ENCODE results near the gene PTPRM.

PTPRM gene

DNA sequence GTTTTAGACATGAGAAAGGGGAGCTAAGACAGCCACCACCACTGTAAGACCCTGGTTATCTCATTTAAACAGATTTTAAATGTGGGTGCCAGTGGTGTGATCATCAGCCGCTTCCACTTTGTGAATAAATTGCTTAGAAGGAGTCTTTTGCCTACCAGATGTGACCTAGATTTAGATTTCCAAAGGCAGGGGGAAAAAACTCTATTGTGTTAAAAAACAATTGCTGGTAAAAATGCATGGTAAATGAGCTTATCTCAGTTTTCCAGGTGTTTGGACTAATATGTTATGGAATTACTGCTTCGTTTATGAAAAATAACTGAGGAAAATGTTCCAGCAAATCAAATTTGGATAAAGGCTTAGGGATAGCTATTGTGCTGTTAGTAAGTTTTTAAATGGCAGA is 575.8 kb downstream of the PTPRM start:
- Histone ChIP-seq H3K27me3 (ENCODE audit: control insufficient read depth, insufficient read depth, low read length) (no peaks in the 10 kb centered on the region), H3K4me2 (ENCODE audit: low read length) (no peak overlapping the region), H3K4me3 (ENCODE audit: low read length) (no peak overlapping the region), H3K9ac (ENCODE audit: low read depth, low read length) (no peak overlapping the region), H3K4me1 (ENCODE audit: control insufficient read depth, insufficient read depth, low read length) (peaks cover 43% of the 10 kb centered on the region), H3K36me3 (ENCODE audit: insufficient read depth, low read length) (no peaks in the 10 kb centered on the region), H3K9me3 (replicated peaks; ENCODE audit: low read length) (no peaks in the 10 kb centered on the region)

DNA sequence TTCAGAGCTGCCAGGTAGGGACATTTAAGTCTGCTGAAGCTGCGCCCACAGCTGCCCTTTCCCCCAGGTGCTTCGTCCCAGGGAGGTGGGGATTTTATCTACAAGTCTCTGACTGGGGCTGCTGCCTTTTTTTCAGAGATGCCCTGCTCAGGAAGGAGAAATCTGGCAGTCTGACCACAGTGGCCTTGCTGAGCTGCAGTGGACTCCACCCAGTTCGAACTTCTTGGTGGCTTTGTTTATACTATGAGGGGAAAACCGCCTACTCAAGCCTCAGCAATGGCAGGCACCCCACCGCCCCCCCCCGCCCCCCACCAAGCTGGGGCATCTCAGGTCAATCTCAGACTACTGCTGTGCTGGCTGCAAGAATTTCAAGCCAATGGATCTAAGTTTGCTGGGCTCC is 584.1 kb downstream of the PTPRM start:
- no peaks in the 10 kb centered on the region for H3K27me3 ChIP-seq (ENCODE audit: control insufficient read depth, insufficient read depth, low read length)
- H3K4me3 ChIP-seq (ENCODE audit: low read length) = no peak overlapping the region
- H3K9ac ChIP-seq (ENCODE audit: low read depth, low read length) = no peak overlapping the region
- H3K4me2 ChIP-seq (ENCODE audit: low read length) = no peak overlapping the region
- H3K9me3 ChIP-seq (replicated peaks; ENCODE audit: low read length) = no peaks in the 10 kb centered on the region
- H3K4me1 ChIP-seq (ENCODE audit: control insufficient read depth, insufficient read depth, low read length) = peaks cover 10% of the 10 kb centered on the region
- no peaks in the 10 kb centered on the region for H3K36me3 ChIP-seq (ENCODE audit: insufficient read depth, low read length)

DNA sequence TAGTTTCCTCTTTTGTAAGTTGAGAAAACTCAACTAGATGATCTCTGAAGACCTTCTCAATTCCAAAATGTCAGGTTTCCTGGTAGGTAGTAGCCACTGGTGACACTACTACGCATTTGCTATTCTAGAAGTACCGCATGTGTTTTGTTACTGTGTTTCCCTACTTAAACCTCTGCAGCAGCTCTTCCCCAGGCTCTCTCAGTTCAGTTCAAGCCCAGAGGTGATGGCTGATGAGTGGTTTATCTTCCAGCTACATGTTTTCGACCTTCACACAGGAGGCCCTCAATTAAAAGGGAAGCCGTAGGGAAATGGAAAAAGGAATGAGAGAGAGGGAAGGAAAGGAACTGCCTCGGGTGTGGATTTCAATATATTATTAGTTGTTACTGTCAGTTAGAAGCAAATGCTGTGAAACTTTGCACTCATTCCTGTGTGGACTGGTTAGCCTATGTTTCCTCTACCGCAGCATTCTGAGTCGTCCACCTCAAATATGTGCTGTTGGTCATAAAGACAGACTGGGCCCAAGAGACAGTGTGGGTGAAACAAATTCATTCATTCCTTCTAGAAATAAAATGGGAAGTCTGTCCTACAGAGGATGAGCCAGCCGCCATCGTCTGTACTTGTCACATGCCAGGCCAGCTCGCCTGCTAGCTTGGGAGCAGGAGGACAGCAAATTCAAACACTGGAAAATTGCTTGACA is 586.9 kb downstream of the PTPRM start:
- peak overlapping the region; percentile 15 for H3K9ac ChIP-seq (ENCODE audit: low read depth, low read length)
- no peaks in the 10 kb centered on the region for H3K36me3 ChIP-seq (ENCODE audit: insufficient read depth, low read length)
- no peak overlapping the region for H3K4me3 ChIP-seq (ENCODE audit: low read length)
- peaks cover 10% of the 10 kb centered on the region for H3K4me1 ChIP-seq (ENCODE audit: control insufficient read depth, insufficient read depth, low read length)
- H3K4me2 ChIP-seq (ENCODE audit: low read length) = no peak overlapping the region
- H3K9me3 ChIP-seq (replicated peaks; ENCODE audit: low read length) = no peaks in the 10 kb centered on the region
- H3K27me3 ChIP-seq (ENCODE audit: control insufficient read depth, insufficient read depth, low read length) = no peaks in the 10 kb centered on the region

DNA sequence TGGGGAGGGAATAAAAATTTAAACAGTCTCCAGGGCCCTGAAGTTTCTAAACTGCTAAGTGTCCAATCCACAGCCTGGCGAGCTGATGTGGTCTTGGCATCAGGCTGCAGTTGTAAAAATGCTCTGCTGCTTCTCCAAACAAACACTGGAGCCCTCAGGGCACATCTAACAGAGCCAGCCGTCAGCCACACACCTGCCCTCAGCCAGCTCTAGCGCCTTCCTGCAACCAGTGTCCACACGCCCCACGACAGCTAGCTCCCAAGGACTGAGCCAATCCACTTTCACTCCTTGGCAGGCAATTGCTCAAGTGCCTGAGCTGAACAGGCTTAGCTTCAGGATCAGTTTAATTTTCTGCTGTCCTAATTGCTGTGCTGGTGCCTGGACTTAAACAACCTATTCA is 595.7 kb downstream of the PTPRM start:
- Histone ChIP-seq H3K27me3 (ENCODE audit: control insufficient read depth, insufficient read depth, low read length) (no peaks in the 10 kb centered on the region), H3K4me1 (ENCODE audit: control insufficient read depth, insufficient read depth, low read length) (peaks cover 3% of the 10 kb centered on the region), H3K36me3 (ENCODE audit: insufficient read depth, low read length) (no peaks in the 10 kb centered on the region), H3K4me3 (ENCODE audit: low read length) (no peak overlapping the region), H3K9ac (ENCODE audit: low read depth, low read length) (no peak overlapping the region), H3K9me3 (replicated peaks; ENCODE audit: low read length) (no peaks in the 10 kb centered on the region), H3K4me2 (ENCODE audit: low read length) (no peak overlapping the region)

DNA sequence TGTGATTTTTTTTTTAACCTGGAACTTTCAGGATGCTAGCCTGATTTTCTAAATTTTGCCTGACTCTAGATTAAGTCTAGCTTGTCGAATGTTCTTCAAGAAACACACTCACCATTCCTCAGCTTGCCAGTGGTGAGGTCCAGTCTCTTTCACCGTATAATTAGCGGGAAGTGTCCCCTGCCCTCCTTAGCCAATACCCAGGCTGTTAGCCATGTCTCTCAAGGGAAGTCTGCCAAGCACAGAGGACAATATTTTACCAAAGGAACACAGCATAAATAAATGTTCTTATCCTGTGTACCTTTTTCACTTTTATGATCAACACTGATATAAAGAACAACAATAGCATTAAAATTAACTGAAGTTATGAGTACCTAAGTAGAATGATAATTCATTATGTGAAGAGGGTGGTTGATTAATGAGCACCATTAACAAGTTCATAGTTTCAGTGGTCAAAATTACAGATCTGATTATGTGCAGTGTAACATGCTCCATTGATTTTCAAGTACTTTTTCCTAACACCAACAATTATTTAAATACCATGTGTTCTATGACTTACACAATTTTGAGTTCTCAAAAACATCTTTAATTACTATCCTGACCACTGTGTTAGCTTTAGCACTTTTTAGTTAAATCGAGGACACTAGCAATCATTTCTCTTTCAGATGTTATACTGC is 596.3 kb downstream of the PTPRM start:
- H3K27me3 ChIP-seq (ENCODE audit: control insufficient read depth, insufficient read depth, low read length) = no peaks in the 10 kb centered on the region
- no peaks in the 10 kb centered on the region for H3K36me3 ChIP-seq (ENCODE audit: insufficient read depth, low read length)

DNA sequence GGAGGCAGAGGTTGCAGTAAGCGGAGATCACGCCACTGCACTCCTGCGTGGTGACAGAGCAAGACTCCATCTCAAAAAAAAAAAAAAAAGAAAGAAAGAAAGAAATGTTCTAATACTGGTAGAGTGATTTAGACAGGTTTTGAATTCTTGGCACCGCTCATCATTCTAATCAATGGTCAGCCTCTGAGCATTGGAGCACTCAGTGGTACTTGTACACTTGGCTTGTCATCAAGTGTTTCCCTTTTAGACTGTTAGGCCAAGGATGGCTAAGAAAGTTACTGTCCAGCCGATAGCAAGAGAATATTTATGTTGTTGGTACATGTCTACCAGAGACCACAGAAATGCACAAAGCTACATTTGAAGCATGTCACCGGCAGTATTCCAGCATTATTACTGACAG is 598.0 kb downstream of the PTPRM start:
- no peaks in the 10 kb centered on the region for H3K9me3 ChIP-seq (replicated peaks; ENCODE audit: low read length)

More for the DNA sequence above, 596.3 kb downstream of the PTPRM start:
- Histone ChIP-seq H3K9ac (ENCODE audit: low read depth, low read length) (no peak overlapping the region), H3K9me3 (replicated peaks; ENCODE audit: low read length) (no peaks in the 10 kb centered on the region), H3K4me1 (ENCODE audit: control insufficient read depth, insufficient read depth, low read length) (peaks cover 3% of the 10 kb centered on the region), H3K4me3 (ENCODE audit: low read length) (no peak overlapping the region), H3K4me2 (ENCODE audit: low read length) (no peak overlapping the region)

DNA sequence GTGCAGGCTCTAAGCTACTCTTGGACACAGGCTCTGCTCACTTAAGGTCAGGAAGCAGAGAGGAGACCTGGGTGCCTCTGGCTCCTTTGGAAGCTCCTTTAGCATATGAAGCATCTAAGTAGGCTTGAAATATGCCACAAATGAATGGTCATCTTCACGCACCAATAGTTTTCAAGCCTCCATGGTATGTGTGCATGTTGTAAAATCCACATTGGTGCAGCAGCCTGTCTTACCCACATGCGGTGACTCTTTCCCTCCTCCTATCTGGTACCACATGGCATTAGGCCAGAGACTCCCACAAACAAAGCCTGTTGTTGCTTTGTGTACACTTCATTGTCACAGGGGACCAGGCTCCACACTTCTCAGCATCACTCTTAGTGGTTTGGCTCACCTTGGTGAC is 599.9 kb downstream of the PTPRM start:
- H3K9ac ChIP-seq (ENCODE audit: low read depth, low read length) = no peak overlapping the region
- no peaks in the 10 kb centered on the region for H3K36me3 ChIP-seq (ENCODE audit: insufficient read depth, low read length)
- H3K4me1 ChIP-seq (ENCODE audit: control insufficient read depth, insufficient read depth, low read length) = no peaks in the 10 kb centered on the region
- H3K4me3 ChIP-seq (ENCODE audit: low read length) = no peak overlapping the region
- no peaks in the 10 kb centered on the region for H3K9me3 ChIP-seq (replicated peaks; ENCODE audit: low read length)
- H3K27me3 ChIP-seq (ENCODE audit: control insufficient read depth, insufficient read depth, low read length) = no peaks in the 10 kb centered on the region
- H3K4me2 ChIP-seq (ENCODE audit: low read length) = no peak overlapping the region

More for the DNA sequence above, 598.0 kb downstream of the PTPRM start:
- Histone ChIP-seq H3K27me3 (ENCODE audit: control insufficient read depth, insufficient read depth, low read length) (no peaks in the 10 kb centered on the region), H3K9ac (ENCODE audit: low read depth, low read length) (no peak overlapping the region), H3K4me1 (ENCODE audit: control insufficient read depth, insufficient read depth, low read length) (peaks cover 3% of the 10 kb centered on the region), H3K4me2 (ENCODE audit: low read length) (no peak overlapping the region), H3K36me3 (ENCODE audit: insufficient read depth, low read length) (no peaks in the 10 kb centered on the region), H3K4me3 (ENCODE audit: low read length) (no peak overlapping the region)

DNA sequence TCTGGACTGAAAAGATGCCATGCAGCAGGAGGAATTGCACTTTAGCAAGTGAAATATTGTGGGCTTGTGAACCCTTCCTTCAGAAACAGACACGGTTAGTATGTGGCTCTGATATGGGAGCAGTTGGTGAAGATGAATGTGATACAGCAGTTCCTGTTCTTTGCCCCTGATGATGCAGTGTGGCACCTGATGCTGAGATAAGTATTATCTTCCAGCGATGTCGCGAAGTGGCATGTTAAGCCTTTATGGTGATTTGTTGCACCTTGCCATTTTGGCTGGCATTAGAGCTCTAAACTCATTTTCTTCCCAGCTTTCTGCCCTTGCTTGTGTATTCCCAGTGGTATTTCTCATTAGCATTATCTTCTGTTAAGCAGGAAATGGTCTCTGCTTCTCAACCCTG is 600.6 kb downstream of the PTPRM start:
- Histone ChIP-seq H3K4me1 (ENCODE audit: control insufficient read depth, insufficient read depth, low read length) (no peaks in the 10 kb centered on the region), H3K9ac (ENCODE audit: low read depth, low read length) (no peak overlapping the region), H3K36me3 (ENCODE audit: insufficient read depth, low read length) (no peaks in the 10 kb centered on the region), H3K9me3 (replicated peaks; ENCODE audit: low read length) (no peaks in the 10 kb centered on the region), H3K4me2 (ENCODE audit: low read length) (no peak overlapping the region), H3K4me3 (ENCODE audit: low read length) (no peak overlapping the region), H3K27me3 (ENCODE audit: control insufficient read depth, insufficient read depth, low read length) (no peaks in the 10 kb centered on the region)

DNA sequence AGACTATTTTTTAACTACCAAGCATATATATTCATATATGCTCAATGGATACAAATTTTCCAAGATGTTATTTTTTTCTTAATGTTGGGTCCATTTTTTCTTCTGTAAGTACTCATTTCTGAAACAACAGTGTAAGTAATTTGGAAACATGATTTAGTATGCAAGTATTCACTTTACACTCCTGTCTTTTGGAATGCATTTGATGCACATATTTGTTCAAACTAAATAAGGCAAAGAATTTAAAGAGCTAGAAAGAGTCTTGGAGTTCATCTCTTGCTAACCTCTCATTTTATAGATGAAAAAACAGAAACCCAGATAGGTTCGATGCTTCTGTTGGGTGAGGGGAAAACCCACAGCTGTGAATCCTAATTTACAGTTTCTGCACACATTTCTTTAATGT is 602.6 kb downstream of the PTPRM start:
- H3K4me2 ChIP-seq (ENCODE audit: low read length) = no peak overlapping the region
- no peaks in the 10 kb centered on the region for H3K9me3 ChIP-seq (replicated peaks; ENCODE audit: low read length)
- H3K36me3 ChIP-seq (ENCODE audit: insufficient read depth, low read length) = no peaks in the 10 kb centered on the region
- H3K4me3 ChIP-seq (ENCODE audit: low read length) = no peak overlapping the region
- H3K9ac ChIP-seq (ENCODE audit: low read depth, low read length) = no peak overlapping the region
- no peaks in the 10 kb centered on the region for H3K27me3 ChIP-seq (ENCODE audit: control insufficient read depth, insufficient read depth, low read length)
- no peaks in the 10 kb centered on the region for H3K4me1 ChIP-seq (ENCODE audit: control insufficient read depth, insufficient read depth, low read length)

DNA sequence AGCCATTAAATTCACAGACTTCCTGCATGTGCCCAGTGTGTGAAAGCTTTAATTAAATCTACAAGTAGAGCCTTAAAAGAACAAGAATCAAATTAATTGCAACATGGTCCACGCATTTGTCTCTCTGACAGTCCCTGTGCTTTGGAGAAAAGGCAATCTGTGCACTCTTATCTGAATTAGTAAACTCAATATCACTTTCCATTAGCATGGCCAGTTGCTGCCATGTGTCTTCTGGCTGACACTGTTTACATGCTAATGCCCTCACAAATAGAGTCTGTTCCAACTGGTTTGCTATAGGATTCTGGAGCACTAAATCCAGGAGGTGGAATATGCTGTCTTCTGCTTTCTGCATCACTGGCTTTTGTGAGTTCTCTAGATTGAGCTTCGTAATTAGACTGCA is 607.7 kb downstream of the PTPRM start:
- no peaks in the 10 kb centered on the region for H3K36me3 ChIP-seq (ENCODE audit: insufficient read depth, low read length)
- no peaks in the 10 kb centered on the region for H3K27me3 ChIP-seq (ENCODE audit: control insufficient read depth, insufficient read depth, low read length)
- no peak overlapping the region for H3K4me3 ChIP-seq (ENCODE audit: low read length)

DNA sequence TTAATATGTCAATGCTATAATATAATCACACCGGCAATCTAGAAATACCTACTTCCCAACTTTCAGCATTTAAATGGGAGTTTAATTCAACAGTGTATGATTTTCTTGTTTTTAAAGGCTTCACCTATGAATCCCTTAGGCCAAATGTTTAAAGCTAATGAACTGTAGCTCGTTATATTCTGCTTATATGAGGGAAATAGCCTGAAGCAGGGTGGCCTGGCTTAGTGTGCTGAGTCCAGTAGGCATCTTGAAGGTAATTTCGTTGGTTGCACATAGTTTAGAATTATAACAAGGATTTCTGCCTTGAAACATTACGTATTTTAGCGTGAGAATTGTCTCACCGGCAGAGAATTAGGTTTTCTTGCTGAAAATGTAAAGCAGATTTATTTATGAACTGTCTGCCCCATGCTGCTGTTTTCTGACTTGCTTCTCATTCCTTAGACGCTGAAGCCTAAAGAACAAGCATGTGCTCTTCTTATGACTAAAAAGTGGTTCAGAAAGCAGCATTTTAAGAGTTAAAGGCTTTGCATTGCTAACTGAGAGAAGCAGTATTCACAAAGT is 608.5 kb downstream of the PTPRM start:
- Histone ChIP-seq H3K4me1 (ENCODE audit: control insufficient read depth, insufficient read depth, low read length) (no peaks in the 10 kb centered on the region), H3K9ac (ENCODE audit: low read depth, low read length) (no peak overlapping the region), H3K4me3 (ENCODE audit: low read length) (no peak overlapping the region)

More for the DNA sequence above, 607.7 kb downstream of the PTPRM start:
- no peak overlapping the region for H3K9ac ChIP-seq (ENCODE audit: low read depth, low read length)
- no peaks in the 10 kb centered on the region for H3K9me3 ChIP-seq (replicated peaks; ENCODE audit: low read length)
- no peaks in the 10 kb centered on the region for H3K4me1 ChIP-seq (ENCODE audit: control insufficient read depth, insufficient read depth, low read length)
- no peak overlapping the region for H3K4me2 ChIP-seq (ENCODE audit: low read length)

DNA sequence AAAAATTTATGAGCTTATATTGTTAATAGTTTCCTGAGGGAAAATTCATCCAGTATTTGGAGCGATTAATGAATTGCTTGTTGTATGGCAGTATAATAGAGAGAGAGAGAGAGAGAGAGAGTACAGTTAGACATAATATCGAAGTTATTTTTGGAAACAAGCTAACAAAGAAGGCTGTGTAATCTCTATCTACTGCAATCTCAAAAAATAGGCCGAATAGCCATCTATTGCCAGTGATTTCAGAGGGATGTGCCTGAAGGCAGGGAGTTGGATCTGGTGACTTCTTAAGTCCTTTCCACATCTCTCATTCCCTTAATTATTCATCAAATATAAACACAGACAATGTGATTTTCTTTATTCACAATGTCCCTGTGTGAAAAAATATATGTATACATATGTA is 609.0 kb downstream of the PTPRM start:
- H3K4me3 ChIP-seq (ENCODE audit: low read length) = no peak overlapping the region
- H3K4me1 ChIP-seq (ENCODE audit: control insufficient read depth, insufficient read depth, low read length) = no peaks in the 10 kb centered on the region
- no peak overlapping the region for H3K9ac ChIP-seq (ENCODE audit: low read depth, low read length)
- no peak overlapping the region for H3K4me2 ChIP-seq (ENCODE audit: low read length)
- no peaks in the 10 kb centered on the region for H3K9me3 ChIP-seq (replicated peaks; ENCODE audit: low read length)
- no peaks in the 10 kb centered on the region for H3K36me3 ChIP-seq (ENCODE audit: insufficient read depth, low read length)
- H3K27me3 ChIP-seq (ENCODE audit: control insufficient read depth, insufficient read depth, low read length) = no peaks in the 10 kb centered on the region

More for the DNA sequence above, 608.5 kb downstream of the PTPRM start:
- no peak overlapping the region for H3K4me2 ChIP-seq (ENCODE audit: low read length)
- no peaks in the 10 kb centered on the region for H3K9me3 ChIP-seq (replicated peaks; ENCODE audit: low read length)
- H3K36me3 ChIP-seq (ENCODE audit: insufficient read depth, low read length) = no peaks in the 10 kb centered on the region
- H3K27me3 ChIP-seq (ENCODE audit: control insufficient read depth, insufficient read depth, low read length) = no peaks in the 10 kb centered on the region

Measured in skeletal muscle satellite cell (primary cell).